ENCODE measurements around the gene ANG.

DNA sequence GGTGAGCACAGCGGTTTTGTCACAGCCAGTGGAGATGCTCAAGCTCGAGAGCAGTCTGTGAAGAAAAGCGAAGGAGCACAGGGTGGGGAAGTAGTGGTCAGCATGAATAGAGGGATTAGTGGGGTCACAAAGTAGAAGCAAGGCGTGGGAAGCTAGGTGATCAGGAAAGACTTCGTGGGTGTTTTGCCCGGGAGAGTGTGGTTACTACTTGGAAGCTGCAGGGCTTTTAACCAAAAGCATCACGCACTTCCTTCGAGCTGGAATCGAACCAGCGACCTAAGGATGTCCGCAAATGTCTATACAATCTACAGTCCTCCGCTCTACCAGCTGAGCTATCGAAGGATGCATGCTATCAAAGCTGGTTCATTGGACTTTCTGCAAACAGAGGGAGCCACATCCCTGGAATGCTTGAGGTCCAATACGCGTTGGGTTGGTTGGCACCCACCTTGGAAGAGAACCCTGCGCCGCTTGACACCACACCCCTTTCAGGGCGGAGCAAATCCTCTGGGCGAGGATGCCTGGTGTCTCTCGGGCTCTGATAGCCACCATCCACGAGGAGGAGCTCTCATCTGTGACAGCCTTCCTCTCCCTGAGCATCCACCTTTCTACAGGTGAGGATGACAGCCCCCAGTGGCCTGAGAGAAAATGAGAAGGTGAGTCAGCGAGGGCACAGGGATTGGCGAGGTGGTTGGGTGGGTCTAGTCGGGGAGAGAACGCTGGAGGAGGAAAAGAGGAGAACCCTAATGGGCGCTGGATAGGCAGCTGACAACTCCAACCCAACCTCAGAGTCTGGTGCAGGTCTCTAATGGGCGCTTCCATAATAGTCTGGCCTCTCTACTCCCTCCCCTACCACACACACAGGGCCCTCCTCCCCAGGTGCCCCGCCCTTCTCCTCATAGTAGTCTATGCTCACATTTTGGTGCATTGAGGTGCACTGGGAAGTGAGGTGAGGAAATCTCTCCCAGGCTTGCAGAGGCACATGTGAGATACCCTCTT, 31.1 kb upstream of the ANG start:
- TF ChIP-seq, protein P1, sequence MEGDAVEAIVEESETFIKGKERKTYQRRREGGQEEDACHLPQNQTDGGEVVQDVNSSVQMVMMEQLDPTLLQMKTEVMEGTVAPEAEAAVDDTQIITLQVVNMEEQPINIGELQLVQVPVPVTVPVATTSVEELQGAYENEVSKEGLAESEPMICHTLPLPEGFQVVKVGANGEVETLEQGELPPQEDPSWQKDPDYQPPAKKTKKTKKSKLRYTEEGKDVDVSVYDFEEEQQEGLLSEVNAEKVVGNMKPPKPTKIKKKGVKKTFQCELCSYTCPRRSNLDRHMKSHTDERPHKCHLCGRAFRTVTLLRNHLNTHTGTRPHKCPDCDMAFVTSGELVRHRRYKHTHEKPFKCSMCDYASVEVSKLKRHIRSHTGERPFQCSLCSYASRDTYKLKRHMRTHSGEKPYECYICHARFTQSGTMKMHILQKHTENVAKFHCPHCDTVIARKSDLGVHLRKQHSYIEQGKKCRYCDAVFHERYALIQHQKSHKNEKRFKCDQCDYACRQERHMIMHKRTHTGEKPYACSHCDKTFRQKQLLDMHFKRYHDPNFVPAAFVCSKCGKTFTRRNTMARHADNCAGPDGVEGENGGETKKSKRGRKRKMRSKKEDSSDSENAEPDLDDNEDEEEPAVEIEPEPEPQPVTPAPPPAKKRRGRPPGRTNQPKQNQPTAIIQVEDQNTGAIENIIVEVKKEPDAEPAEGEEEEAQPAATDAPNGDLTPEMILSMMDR (IDR thresholded peaks at IDR 0.05): peak in 1 of 6 experiments; percentile 12
- TF ChIP-seq POLR2A (IDR thresholded peaks at IDR 0.05): no peak

All from esophagus squamous epithelium (tissue), 4 donors.